Activated CD4-positive, alpha-beta T cell treated with anti-CD3 and anti-CD28 coated beads for 48 hours (primary cell): ENCODE data around the gene ATP1A2.

ENCODE experiments used
- DNase-seq: peaks from one replicate; pipeline ENCODE4 v3.0.0-alpha.2; 2020

ATP1A2 gene

GRCh38 chr1:160115545-160116282 is at the start of gene ATP1A2:
Gene ATP1A2 (plus strand): TSS chr1:160115759. CDS start chr1:160115862, 103 bp downstream.
- no peak for DNase-seq

GRCh38 chr1:160066829-160067745 is 48.5 kb upstream of the ATP1A2 start:
- no peak for DNase-seq

GRCh38 chr1:160068225-160068624 is 47.3 kb upstream of the ATP1A2 start:
- DNase-seq = no peak

DNA sequence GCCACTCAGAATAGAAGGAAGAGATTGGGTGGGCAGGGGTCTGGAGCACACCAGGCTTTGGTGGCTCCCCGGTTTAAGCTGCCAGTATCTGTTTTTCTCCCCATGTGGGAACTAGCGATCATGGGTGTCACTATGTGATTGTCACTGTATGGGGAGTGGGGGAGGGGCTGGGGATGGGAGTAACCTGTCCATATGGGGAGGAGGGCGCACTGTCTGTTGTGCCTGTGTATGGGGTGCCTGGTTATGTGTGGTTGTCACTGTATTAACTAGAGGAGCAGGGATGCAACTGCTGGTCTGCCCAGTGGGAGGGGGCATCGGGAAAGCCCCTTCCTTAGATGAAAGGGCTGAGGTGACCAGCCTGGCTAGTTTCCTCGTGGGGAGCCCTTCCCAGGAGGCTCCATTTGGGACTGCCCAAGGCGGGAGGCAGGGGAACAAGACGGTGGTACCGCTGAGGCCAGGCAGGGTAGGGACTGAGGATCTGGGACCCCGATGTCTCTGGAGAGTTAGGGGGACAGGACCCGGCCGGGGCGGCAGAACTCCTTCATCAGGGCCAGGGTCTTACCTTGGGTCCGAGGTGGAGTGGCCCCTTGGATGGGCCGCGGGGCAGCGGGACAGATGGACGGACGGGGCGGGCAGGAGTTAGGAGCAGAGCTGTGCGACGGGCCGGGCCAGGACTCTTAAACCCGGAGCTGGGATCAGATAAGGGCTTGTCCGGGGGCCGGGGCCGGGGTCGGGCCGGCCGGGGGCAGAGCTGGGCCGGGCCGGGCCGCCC is 45.9 kb upstream of the ATP1A2 start, which contains the start of gene KCNJ10:
TSS of gene KCNJ10 (minus strand) at position 701 of the 772 bp plus-strand sequence. CDS start 27,628 bp downstream, outside the sequence.
- DNase-seq = no peak

- peak; percentile 67 for DNase-seq
Measured at GRCh38 chr1:160070243-160071163, 45.1 kb upstream of the ATP1A2 start.

DNA sequence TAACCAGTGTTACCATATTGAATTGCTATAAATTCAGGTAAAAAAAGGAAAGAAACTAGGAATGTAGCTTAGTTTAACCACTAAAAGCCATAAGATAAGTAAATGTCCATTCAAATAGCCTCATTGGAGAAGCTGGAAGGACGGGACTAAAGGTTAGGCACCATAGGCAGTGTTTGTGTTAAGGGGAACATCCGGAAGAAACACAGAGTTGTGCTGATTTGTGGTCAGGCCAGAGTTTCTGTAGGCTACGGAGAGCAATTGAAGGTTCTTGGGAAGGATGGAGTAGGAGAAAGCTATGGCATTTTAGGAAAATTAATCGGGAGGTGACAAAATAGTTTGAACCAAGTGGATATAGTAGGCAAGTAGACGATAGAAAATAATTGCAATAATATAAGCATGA is 44.3 kb upstream of the ATP1A2 start:
- no peak for DNase-seq

GRCh38 chr1:160074865-160075264 is 40.7 kb upstream of the ATP1A2 start:
- DNase-seq = no peak

GRCh38 chr1:160075836-160076235 is 39.7 kb upstream of the ATP1A2 start:
- DNase-seq = no peak

GRCh38 chr1:160076295-160076694 is 39.3 kb upstream of the ATP1A2 start:
- no peak for DNase-seq

- DNase-seq = no peak
Measured at GRCh38 chr1:160077486-160077885, 38.1 kb upstream of the ATP1A2 start.

DNA sequence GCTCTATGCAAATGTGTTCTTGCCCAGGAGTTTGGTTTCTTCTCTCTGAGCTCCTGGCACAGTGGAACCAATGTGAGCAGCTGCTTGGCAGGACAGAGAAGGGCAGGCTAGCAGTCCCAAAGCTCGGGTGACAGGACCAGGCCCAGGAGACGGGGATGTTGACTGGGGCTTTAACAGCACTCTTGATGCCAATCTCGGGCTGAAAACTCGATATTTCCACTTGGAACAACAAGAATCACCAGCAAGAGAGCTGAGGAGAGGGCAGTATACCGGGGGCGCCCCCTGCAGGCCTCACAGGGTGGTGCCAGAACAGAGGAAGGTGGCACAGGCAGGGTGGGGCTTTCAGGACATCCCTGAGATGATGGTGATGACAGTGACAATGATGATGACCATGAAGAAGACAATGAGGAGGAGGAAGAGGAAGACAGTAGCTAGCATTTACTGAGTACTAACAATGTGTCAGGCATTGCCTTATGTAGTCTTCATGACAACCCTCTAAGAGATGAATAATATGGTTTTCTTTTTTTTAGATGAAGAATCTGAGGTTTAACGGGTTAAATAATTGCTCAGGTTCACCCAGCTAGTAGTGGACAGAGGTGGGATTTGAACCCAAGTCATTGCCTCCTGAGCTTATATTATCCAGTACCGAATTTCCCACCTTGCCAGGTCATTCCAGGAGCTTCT is 36.9 kb upstream of the ATP1A2 start:
- DNase-seq = peak; percentile 82

DNA sequence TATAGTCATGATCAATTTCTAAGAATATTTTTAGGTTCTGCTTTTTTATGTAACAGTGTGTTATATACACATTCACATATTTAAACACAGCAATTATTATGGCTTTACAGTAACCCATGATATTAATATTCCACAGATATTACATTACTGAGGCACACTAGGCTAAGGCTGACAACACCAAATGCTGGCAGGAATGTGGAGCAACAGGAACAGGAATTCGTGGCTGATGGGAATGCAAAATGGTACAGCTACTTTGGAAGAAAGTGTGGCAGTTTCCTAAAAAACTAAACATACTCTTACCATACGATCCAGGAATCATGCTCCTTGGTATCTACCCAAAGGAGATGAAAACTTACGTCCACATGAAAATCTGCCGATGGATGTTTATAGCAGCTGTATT is 36.1 kb upstream of the ATP1A2 start:
- DNase-seq = no peak

GRCh38 chr1:160080381-160081100 is 35.0 kb upstream of the ATP1A2 start:
- DNase-seq = no peak

DNA sequence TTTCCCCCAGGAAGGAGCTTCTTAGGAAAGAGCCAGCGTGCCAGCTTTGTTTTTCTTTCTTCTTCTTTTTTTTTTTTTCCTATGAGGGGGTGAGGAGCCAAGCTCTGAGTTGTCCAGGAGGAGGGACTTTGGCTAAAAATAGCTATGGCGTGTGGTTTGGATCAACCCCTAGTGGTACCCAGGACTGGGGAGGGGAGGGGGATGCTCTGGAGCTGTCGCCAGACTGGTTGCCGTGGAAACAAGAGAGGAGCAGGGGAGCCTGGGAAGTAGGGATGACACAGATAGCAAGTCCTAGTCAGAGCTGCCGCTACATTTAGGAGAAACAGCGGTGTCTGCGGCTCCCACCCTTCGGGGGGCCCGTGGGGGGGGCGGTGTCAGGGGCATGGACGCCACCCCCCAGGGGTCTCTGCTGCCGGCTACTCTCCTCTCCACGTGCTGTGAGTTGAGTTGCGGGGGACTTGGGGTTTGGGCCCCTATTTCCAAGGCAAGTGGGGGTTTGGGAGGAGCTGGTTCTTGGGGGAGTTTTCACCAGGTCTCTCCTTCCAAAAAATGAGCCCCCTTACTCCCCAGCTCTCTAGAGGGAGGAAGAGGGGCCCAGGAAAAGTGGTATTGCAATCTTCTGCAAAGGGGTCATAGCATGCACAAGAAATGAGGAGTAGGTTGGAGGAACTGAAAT is 34.2 kb upstream of the ATP1A2 start, which contains the start of gene KCNJ9:
TSS of gene KCNJ9 (plus strand) at position 278 of the 676 bp plus-strand sequence. CDS start 2,493 bp downstream, outside the sequence.
- no peak for DNase-seq

DNA sequence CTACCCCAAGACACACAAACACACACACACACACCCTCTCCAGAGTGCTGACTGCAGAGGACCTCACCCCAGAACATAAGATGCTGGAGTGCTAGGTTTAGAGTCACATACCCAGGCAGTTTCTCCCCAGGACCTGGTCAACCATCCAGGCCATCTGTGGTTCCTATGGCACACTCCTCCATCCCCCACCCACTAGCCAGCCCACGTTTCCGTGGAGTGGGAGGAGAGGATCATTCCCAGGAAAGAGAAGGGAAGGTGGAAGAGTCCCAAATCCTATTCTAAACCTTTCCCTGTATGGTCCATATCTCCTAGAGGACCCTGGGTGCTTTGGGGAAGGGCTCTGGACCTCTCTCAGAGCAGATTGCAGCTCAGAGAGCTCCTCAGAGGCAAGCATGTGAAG is 33.1 kb upstream of the ATP1A2 start:
- no peak for DNase-seq

GRCh38 chr1:160082926-160083325 is 32.6 kb upstream of the ATP1A2 start:
- DNase-seq = no peak

GRCh38 chr1:160083968-160084770 is 31.4 kb upstream of the ATP1A2 start:
- DNase-seq = peak; percentile 82

GRCh38 chr1:160084771-160085321 is 30.7 kb upstream of the ATP1A2 start:
- no peak for DNase-seq
